Kidney epithelial cell (primary cell): ENCODE data around the gene TFAP2E. TPM values are rescaled to one million over a fixed set of nuclear protein-coding genes. Genes with fewer than 3 reads are reported as not detected.

Experiments used
- DNase-seq: peaks from one replicate; pipeline ENCODE4 v3.0.0-alpha.2; 2010; ENCODE audit warnings: low read depth
- H3K27me3 ChIP-seq: 2 replicates; pipeline ENCODE4 v1.6.0; 2011; ENCODE audit warnings: low read length; ENCODE audit not compliant: control insufficient read depth, insufficient read depth
- H3K36me3 ChIP-seq: 2 replicates; pipeline ENCODE4 v1.5.1; 2011; ENCODE audit warnings: low read length; ENCODE audit not compliant: control insufficient read depth, insufficient read depth
- H3K4me3 ChIP-seq: 2 replicates; pipeline ENCODE4 v1.5.1; 2011; ENCODE audit warnings: low read depth, mild to moderate bottlenecking, control low read depth, low read length
- CTCF ChIP-seq: IDR thresholded peaks from 2 replicates; pipeline ENCODE4 v1.5.1; 2011; ENCODE audit warnings: mild to moderate bottlenecking, moderate library complexity, low read length, control low read depth, inconsistent platforms; ENCODE audit not compliant: insufficient read depth, poor library complexity, severe bottlenecking
- total RNA-seq: library from RNA; depleted of rRNA; stranded (reverse); fragments of >200 nt; gene quantifications from 2 replicates; pipeline ENCODE4 v1.2.3, GENCODE V29; 2015

The TFAP2E gene
- total RNA-seq, 1 donor from 2014 or later = 0.67 TPM

GRCh38 chr1:35594005-35594760, 21.1 kb downstream of the TFAP2E start:
- Histone ChIP-seq H3K36me3 (peaks cover 1% of the 10 kb centered on the region), H3K4me3 (no peak overlapping the region), H3K27me3 (no peaks in the 10 kb centered on the region)
- no peak for TF ChIP-seq CTCF
- DNase-seq = no peak

- Histone ChIP-seq H3K36me3 (peaks cover 1% of the 10 kb centered on the region), H3K27me3 (no peaks in the 10 kb centered on the region)
Observed at GRCh38 chr1:35595684-35596083, 22.6 kb downstream of the TFAP2E start.

GRCh38 chr1:35597870-35598269, 24.8 kb downstream of the TFAP2E start:
- no peak for DNase-seq
- no peak for TF ChIP-seq CTCF
- H3K4me3 ChIP-seq = no peak overlapping the region

More at GRCh38 chr1:35595684-35596083, 22.6 kb downstream of the TFAP2E start:
- H3K4me3 ChIP-seq = no peak overlapping the region
- no peak for DNase-seq
- no peak for TF ChIP-seq CTCF

GRCh38 chr1:35598895-35599294, 25.8 kb downstream of the TFAP2E start:
- H3K27me3 ChIP-seq = no peaks in the 10 kb centered on the region
- DNase-seq = no peak
- H3K36me3 ChIP-seq = peaks cover 1% of the 10 kb centered on the region
- H3K4me3 ChIP-seq = no peak overlapping the region
- TF ChIP-seq CTCF = no peak

More at GRCh38 chr1:35597870-35598269, 24.8 kb downstream of the TFAP2E start:
- no peaks in the 10 kb centered on the region for H3K27me3 ChIP-seq
- H3K36me3 ChIP-seq = peaks cover 1% of the 10 kb centered on the region

- no peak for DNase-seq
- TF ChIP-seq CTCF = no peak
- H3K36me3 ChIP-seq = peaks cover 1% of the 10 kb centered on the region
- H3K4me3 ChIP-seq = no peak overlapping the region
- H3K27me3 ChIP-seq = no peaks in the 10 kb centered on the region
Observed at GRCh38 chr1:35599411-35599810, 26.3 kb downstream of the TFAP2E start.

GRCh38 chr1:35600593-35600992, 27.5 kb downstream of the TFAP2E start:
- DNase-seq = no peak
- Histone ChIP-seq H3K4me3 (no peak overlapping the region), H3K36me3 (peaks cover 1% of the 10 kb centered on the region), H3K27me3 (no peaks in the 10 kb centered on the region)
- TF ChIP-seq CTCF = no peak
